OCI-LY1 (cell line): ENCODE measurements around the gene TMEM203.

Experiments
- EZH2 ChIP-seq: fragments of 200-600 bp; sonication (generic), shearing (Covaris generic); IDR thresholded peaks from 2 replicates; pipeline ENCODE4 v1.8.0; 2017; ENCODE audit warnings: borderline replicate concordance, mixed run types, mild to moderate bottlenecking, antibody characterized with exemption, low read length, moderate library complexity, mixed read lengths
- TF ChIP-seq, protein P1 (sequence below): fragments of 200-600 bp; sonication (generic), shearing (Covaris generic); IDR thresholded peaks from 2 replicates; pipeline ENCODE4 v1.5.1; 2017; ENCODE audit warnings: mild to moderate bottlenecking, antibody characterized with exemption, low read length, moderate library complexity, mixed read lengths

DNA sequence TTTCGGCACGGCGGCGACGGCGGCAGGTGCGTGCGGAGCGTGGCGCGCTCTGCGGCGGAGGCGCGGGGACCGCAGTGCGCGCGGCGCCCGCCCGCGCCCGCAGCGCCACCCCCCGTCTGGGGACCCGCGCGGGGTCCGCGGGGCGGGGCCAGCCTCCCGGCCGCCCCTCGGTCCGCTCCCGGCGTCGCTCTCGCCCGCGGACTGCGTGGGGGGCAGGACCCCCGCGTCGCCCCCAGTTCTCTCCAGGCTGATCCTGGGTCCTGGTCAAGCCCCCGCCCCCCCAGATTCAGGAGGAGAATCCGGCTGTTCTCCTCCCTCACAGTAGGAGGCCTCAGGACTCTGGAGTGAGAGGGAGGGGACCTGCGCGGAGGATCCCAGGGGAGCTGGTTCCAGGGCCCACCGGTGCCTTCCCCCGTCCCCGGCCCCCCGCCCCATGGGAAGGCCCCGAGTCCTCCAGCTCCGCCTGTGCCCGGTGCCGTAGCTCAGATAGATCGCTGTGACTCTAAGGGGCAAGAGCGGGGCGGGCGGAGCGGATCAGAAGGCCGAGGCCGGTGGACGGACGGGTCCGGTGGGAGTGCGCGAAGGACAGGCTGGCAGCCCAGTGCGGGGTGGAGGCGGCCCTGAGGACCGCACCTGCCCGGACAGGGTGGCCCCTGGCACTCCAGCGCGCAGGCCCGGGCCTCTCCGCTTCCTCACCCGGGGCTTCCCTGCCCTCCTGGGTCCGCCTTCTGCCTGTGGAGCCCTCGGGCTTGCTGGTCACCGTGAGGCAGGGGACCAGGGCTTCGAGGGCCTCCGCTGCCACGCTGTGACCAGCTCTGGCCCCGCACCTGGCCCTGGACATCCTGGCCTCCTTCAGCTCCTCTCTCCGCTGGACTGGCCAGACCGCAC lies 17.0 kb upstream of the TMEM203 start, which contains the start of gene RNF208:
- TF ChIP-seq EZH2 = no peak
- TF ChIP-seq, protein P1, sequence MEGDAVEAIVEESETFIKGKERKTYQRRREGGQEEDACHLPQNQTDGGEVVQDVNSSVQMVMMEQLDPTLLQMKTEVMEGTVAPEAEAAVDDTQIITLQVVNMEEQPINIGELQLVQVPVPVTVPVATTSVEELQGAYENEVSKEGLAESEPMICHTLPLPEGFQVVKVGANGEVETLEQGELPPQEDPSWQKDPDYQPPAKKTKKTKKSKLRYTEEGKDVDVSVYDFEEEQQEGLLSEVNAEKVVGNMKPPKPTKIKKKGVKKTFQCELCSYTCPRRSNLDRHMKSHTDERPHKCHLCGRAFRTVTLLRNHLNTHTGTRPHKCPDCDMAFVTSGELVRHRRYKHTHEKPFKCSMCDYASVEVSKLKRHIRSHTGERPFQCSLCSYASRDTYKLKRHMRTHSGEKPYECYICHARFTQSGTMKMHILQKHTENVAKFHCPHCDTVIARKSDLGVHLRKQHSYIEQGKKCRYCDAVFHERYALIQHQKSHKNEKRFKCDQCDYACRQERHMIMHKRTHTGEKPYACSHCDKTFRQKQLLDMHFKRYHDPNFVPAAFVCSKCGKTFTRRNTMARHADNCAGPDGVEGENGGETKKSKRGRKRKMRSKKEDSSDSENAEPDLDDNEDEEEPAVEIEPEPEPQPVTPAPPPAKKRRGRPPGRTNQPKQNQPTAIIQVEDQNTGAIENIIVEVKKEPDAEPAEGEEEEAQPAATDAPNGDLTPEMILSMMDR = no peak
